Parietal lobe (tissue), 1 donor: ENCODE results near the gene CDH4. TPM values are rescaled to one million over a fixed set of nuclear protein-coding genes. Genes with fewer than 3 reads are reported as not detected.

Experiments
- total RNA-seq: library from RNA; depleted of rRNA; stranded (reverse); fragments of >200 nt; gene quantifications from one replicate; pipeline ENCODE4 v1.2.3, GENCODE V29; 2014

CDH4 gene
- total RNA-seq: 44.4 TPM

DNA sequence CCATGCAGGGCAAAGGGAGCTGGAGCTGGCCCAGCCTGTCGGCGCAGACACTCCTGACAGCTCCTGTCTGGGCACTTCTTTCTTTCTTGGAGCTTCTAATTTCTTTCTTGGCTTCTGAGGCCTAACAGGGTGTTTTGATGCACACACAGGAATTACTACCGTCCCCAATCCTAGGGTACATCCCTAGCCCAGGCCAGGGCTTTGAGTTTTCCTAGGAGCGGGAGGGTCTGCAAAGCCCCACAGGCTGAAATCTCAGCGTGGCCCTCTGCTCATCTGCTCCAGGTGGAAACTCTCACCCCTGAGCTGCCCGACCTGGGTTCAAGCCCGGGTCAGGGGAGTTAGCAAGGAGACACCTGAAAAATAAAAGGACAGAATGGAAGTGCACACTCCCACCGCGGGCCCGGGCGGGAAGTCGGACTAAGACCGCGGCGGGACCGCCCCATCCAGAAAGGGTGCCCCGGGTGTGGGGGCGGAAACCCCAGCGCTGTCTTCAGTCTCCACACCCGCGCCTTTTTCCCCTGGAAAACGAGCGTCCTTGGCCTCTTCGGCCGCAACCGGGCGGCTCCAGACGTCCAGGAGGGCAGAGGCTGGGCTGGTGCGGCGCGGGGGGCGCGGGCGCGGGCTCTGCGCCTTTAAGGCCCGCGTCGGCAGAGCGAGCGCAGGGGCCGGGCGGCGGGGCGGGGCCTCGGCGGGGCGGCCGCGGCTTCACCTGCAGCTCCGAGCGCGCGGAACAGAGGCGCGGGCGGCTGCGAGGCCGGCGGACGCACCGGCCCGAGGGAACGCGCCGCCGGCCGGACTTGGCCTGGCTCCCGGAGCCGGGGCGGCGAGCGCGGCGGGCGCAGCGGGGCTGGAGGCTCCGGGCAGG lies at the start of gene CDH4:
Gene CDH4 (plus strand): TSS at position 733 of the 865 bp plus-strand sequence.

